Inferior parietal cortex (tissue), 1 donor: ENCODE results near the gene CNPY4.

Experiments
- DNase-seq: peaks from one replicate; pipeline ENCODE4 v3.0.0-alpha.2; 2016; ENCODE audit errors: extremely low spot score

The CNPY4 gene

GRCh38 chr7:100119072-100119969 is at the start of gene CNPY4, which contains the start of gene TAF6:
CNPY4 (plus strand) TSS chr7:100119634; CDS start chr7:100119745, 111 bp downstream.
TAF6 (minus strand) TSS chr7:100119358; CDS start chr7:100114209, 5,149 bp downstream.
- DNase-seq, result peak; percentile 97

- DNase-seq, result no peak
Measured at GRCh38 chr7:100069991-100070390, 49.4 kb upstream of the CNPY4 start.

GRCh38 chr7:100071018-100071723 is 48.3 kb upstream of the CNPY4 start:
- DNase-seq, result no peak

- no peak for DNase-seq
Measured at GRCh38 chr7:100072462-100072861, 47.0 kb upstream of the CNPY4 start.

- DNase-seq, result no peak
Measured at GRCh38 chr7:100074841-100075240, 44.6 kb upstream of the CNPY4 start.

- no peak for DNase-seq
Measured at GRCh38 chr7:100075418-100075817, 44.0 kb upstream of the CNPY4 start.

GRCh38 chr7:100077205-100077604 is 42.2 kb upstream of the CNPY4 start:
- DNase-seq, result no peak

GRCh38 chr7:100079024-100079560 is 40.3 kb upstream of the CNPY4 start:
- DNase-seq, result peak; percentile 72

GRCh38 chr7:100080907-100081534 is 38.4 kb upstream of the CNPY4 start:
- no peak for DNase-seq

- peak; percentile 99 for DNase-seq
Measured at GRCh38 chr7:100081535-100082102, 37.8 kb upstream of the CNPY4 start, which contains the start of gene ZNF3. ZNF3 (minus strand) TSS chr7:100081723; CDS start chr7:100077357, 4,366 bp downstream.

GRCh38 chr7:100082978-100083377 is 36.5 kb upstream of the CNPY4 start:
- no peak for DNase-seq

- no peak for DNase-seq
Measured at GRCh38 chr7:100085515-100085914, 33.9 kb upstream of the CNPY4 start.

GRCh38 chr7:100087055-100087750 is 32.2 kb upstream of the CNPY4 start:
- DNase-seq, result no peak

GRCh38 chr7:100088095-100088620 is 31.3 kb upstream of the CNPY4 start:
- DNase-seq, result no peak

- DNase-seq, result peak; percentile 81
Measured at GRCh38 chr7:100088621-100089457, 30.6 kb upstream of the CNPY4 start, which contains the start of gene COPS6. COPS6 (plus strand) TSS chr7:100088969; CDS start chr7:100088991, 22 bp downstream.

GRCh38 chr7:100089458-100090196 is 29.8 kb upstream of the CNPY4 start:
- DNase-seq, result no peak

- no peak for DNase-seq
Measured at GRCh38 chr7:100090527-100091410, 28.7 kb upstream of the CNPY4 start.
